HL-60 (cell line): Measurements from ENCODE around the gene LMOD1.
"Not testable (repeated sequence)": the region's sequence is repeated elsewhere in the genome, so short reads cannot be mapped to it uniquely, and the experiment has no call there.

Experiments used
- DNase-seq, 2 experiments: peaks; one replicate each; pipeline ENCODE4 v3.0.0-alpha.2; 2010 to 2020; ENCODE audit warnings: low read depth in 1 of 2, low spot score in 1 of 2
- H3K27ac ChIP-seq: fragments of 250-450 bp; sonication (Bioruptor Pico); replicated peaks from 2 replicates; pipeline ENCODE4 v1.5.1; 2020; ENCODE audit warnings: mild to moderate bottlenecking, moderate library complexity
- H3K27me3 ChIP-seq: fragments of 250-450 bp; sonication (Bioruptor Pico); 2 replicates; pipeline ENCODE4 v1.5.1; 2021; ENCODE audit warnings: mild to moderate bottlenecking, moderate library complexity; ENCODE audit not compliant: insufficient read depth, poor library complexity, severe bottlenecking
- H3K4me3 ChIP-seq: replicated peaks from 2 replicates; pipeline ENCODE4 v1.5.1; 2011; ENCODE audit warnings: mild to moderate bottlenecking, control low read depth, low read length; ENCODE audit not compliant: insufficient read depth
- CTCF ChIP-seq: IDR thresholded peaks from one replicate; pipeline ENCODE4 v1.5.1; 2011; ENCODE audit warnings: low read length, control low read depth, inconsistent platforms; ENCODE audit not compliant: insufficient read depth
- GABPA ChIP-seq: IDR thresholded peaks from 2 replicates; pipeline ENCODE4 v1.6.1; 2012; ENCODE audit warnings: low read depth
- POLR2AphosphoS5 ChIP-seq: IDR thresholded peaks from 2 replicates; pipeline ENCODE4 v1.6.1; 2012; ENCODE audit warnings: low read depth
- REST ChIP-seq: IDR thresholded peaks from 2 replicates; pipeline ENCODE4 v1.6.1; 2012; ENCODE audit warnings: low read depth; ENCODE audit not compliant: insufficient replicate concordance
- SPI1 ChIP-seq: IDR thresholded peaks from 2 replicates; pipeline ENCODE4 v1.6.1; 2012; ENCODE audit warnings: low read depth, mild to moderate bottlenecking, borderline replicate concordance

LMOD1 gene

GRCh38 chr1:201944002-201944401 is 2.3 kb downstream of the LMOD1 start:
- TF ChIP-seq GABPA (no peak), REST (no peak), CTCF (no peak), POLR2AphosphoS5 (no peak), SPI1 (no peak)
- no peak overlapping the region for H3K27ac ChIP-seq
- no peak for DNase-seq
- no peak overlapping the region for H3K4me3 ChIP-seq
- H3K27me3 ChIP-seq = peaks cover 17% of the 10 kb centered on the region

GRCh38 chr1:201942129-201942495 is 4.2 kb downstream of the LMOD1 start:
- Histone ChIP-seq H3K27me3 (peaks cover 17% of the 10 kb centered on the region), H3K4me3 (no peak overlapping the region), H3K27ac (no peak overlapping the region)
- no peak for DNase-seq
- TF ChIP-seq REST = no peak
- TF ChIP-seq SPI1 = no peak
- no peak for TF ChIP-seq GABPA
- no peak for TF ChIP-seq POLR2AphosphoS5
- TF ChIP-seq CTCF = no peak

GRCh38 chr1:201941420-201942128 is 4.8 kb downstream of the LMOD1 start:
- Histone ChIP-seq H3K27me3 (peaks cover 14% of the 10 kb centered on the region), H3K4me3 (no peak overlapping the region), H3K27ac (no peak overlapping the region)
- DNase-seq = no peak
- TF ChIP-seq POLR2AphosphoS5 (no peak), GABPA (no peak), SPI1 (no peak), CTCF (no peak), REST (no peak)

GRCh38 chr1:201940316-201940715 is 6.0 kb downstream of the LMOD1 start:
- not testable (repeated sequence) for H3K4me3 ChIP-seq, DNase-seq, H3K27ac ChIP-seq, H3K27me3 ChIP-seq
